MM.1S (cell line): ENCODE measurements around the gene RIBC1.

Source experiments
- DNase-seq: peaks from one replicate; pipeline ENCODE4 v3.0.0-alpha.2; 2015
- H2AFZ ChIP-seq: fragments of 300-600 bp; sonication (generic); 2 replicates; pipeline ENCODE4 v1.6.0; 2016; ENCODE audit warnings: antibody characterized with exemption, low read length
- H3F3A ChIP-seq: fragments of 300-600 bp; sonication (generic); 2 replicates; pipeline ENCODE4 v1.6.1; 2016; ENCODE audit warnings: mild to moderate bottlenecking, antibody characterized with exemption, low read length, moderate library complexity, mixed read lengths; ENCODE audit not compliant: insufficient read depth
- H3K27ac ChIP-seq: fragments of 300-600 bp; sonication (generic); 2 replicates; pipeline ENCODE4 v1.5.1; 2016; ENCODE audit warnings: mild to moderate bottlenecking, low read length
- H3K27me3 ChIP-seq: fragments of 300-600 bp; sonication (generic); replicated peaks from 2 replicates; pipeline ENCODE4 v1.6.0; 2016; ENCODE audit warnings: low read length; ENCODE audit not compliant: insufficient read depth
- H3K36me3 ChIP-seq: fragments of 300-600 bp; sonication (generic); replicated peaks from 2 replicates; pipeline ENCODE4 v1.6.1; 2016; ENCODE audit warnings: mild to moderate bottlenecking, low read length, mixed read lengths; ENCODE audit not compliant: insufficient read depth
- H3K4me1 ChIP-seq: fragments of 300-600 bp; sonication (generic); 2 replicates; pipeline ENCODE4 v1.6.1; 2016; ENCODE audit warnings: low read length, mixed read lengths
- H3K4me2 ChIP-seq: fragments of 300-600 bp; sonication (generic); 2 replicates; pipeline ENCODE4 v1.6.0; 2016; ENCODE audit warnings: low read depth, low read length
- H3K4me3 ChIP-seq: fragments of 300-600 bp; sonication (generic); 2 replicates; pipeline ENCODE4 v1.5.1; 2016; ENCODE audit warnings: low read length, mixed read lengths
- H3K79me2 ChIP-seq: fragments of 300-600 bp; sonication (generic); 2 replicates; pipeline ENCODE4 v1.6.1; 2016; ENCODE audit warnings: mixed run types, low read length, mixed read lengths
- H3K9ac ChIP-seq: fragments of 300-600 bp; sonication (generic); 2 replicates; pipeline ENCODE4 v1.6.1; 2016; ENCODE audit warnings: low read length, mixed read lengths
- H3K9me2 ChIP-seq: fragments of 300-600 bp; sonication (generic); replicated peaks from 2 replicates; pipeline ENCODE4 v1.6.1; 2016; ENCODE audit warnings: mild to moderate bottlenecking, low read length, mixed read lengths; ENCODE audit not compliant: insufficient read depth
- H3K9me3 ChIP-seq: fragments of 300-600 bp; sonication (generic); replicated peaks from 2 replicates; pipeline ENCODE4 v1.6.1; 2016; ENCODE audit warnings: mild to moderate bottlenecking, low read length, mixed read lengths; ENCODE audit not compliant: insufficient read depth
- H4K20me1 ChIP-seq: fragments of 300-600 bp; sonication (generic); 2 replicates; pipeline ENCODE4 v1.6.1; 2016; ENCODE audit warnings: mild to moderate bottlenecking, low read length, moderate library complexity, mixed read lengths; ENCODE audit not compliant: insufficient read depth
- EZH2 ChIP-seq: fragments of 300-600 bp; sonication (generic); optimal IDR thresholded peaks from 2 replicates; pipeline ENCODE3; 2017; ENCODE audit warnings: low read depth, mild to moderate bottlenecking, antibody characterized with exemption, low read length, mixed read lengths
- EZH2phosphoT487 ChIP-seq: fragments of 300-600 bp; sonication (generic); IDR thresholded peaks from 2 replicates; pipeline ENCODE4 v1.6.1; 2018; ENCODE audit warnings: antibody characterized with exemption, low read length
- TF ChIP-seq, protein P1 (sequence below): fragments of 300-600 bp; sonication (generic); IDR thresholded peaks from 2 replicates; pipeline ENCODE4 v1.5.1; 2016; ENCODE audit warnings: antibody characterized with exemption, low read length, mixed read lengths

Gene RIBC1

DNA sequence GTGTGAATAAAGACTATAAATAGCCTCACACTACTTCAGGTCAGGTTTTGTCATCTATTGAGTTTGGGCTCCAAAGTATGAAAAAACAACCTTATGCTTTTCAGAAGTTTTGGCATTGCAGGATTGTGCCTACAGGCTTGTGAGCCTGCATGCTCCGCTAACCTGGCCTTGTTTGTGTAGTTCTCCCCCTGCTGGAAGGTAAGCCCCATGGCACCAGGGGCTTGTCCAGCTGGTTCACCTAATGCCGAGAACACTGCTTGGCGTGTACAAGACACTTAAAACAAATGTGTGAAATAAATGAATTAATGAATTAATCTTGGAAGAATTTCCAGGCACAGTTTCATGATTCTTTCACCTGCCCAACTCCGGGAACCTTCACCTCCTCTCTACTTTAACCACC lies 13.3 kb downstream of the RIBC1 start:
- H3F3A ChIP-seq: no peaks in the 10 kb centered on the region
- no peak overlapping the region for H3K4me3 ChIP-seq
- H3K4me2 ChIP-seq: no peak overlapping the region
- no peak overlapping the region for H3K9ac ChIP-seq
- no peak overlapping the region for H3K27ac ChIP-seq
- H3K27me3 ChIP-seq: no peaks in the 10 kb centered on the region
- H2AFZ ChIP-seq: no peak overlapping the region
- TF ChIP-seq EZH2phosphoT487: no peak
- TF ChIP-seq, protein P1, sequence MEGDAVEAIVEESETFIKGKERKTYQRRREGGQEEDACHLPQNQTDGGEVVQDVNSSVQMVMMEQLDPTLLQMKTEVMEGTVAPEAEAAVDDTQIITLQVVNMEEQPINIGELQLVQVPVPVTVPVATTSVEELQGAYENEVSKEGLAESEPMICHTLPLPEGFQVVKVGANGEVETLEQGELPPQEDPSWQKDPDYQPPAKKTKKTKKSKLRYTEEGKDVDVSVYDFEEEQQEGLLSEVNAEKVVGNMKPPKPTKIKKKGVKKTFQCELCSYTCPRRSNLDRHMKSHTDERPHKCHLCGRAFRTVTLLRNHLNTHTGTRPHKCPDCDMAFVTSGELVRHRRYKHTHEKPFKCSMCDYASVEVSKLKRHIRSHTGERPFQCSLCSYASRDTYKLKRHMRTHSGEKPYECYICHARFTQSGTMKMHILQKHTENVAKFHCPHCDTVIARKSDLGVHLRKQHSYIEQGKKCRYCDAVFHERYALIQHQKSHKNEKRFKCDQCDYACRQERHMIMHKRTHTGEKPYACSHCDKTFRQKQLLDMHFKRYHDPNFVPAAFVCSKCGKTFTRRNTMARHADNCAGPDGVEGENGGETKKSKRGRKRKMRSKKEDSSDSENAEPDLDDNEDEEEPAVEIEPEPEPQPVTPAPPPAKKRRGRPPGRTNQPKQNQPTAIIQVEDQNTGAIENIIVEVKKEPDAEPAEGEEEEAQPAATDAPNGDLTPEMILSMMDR: peak; percentile 79
- H3K36me3 ChIP-seq: no peaks in the 10 kb centered on the region
- H3K79me2 ChIP-seq: peaks cover 11% of the 10 kb centered on the region
- H3K9me3 ChIP-seq: no peaks in the 10 kb centered on the region
- no peaks in the 10 kb centered on the region for H4K20me1 ChIP-seq
- H3K4me1 ChIP-seq: no peaks in the 10 kb centered on the region
- no peaks in the 10 kb centered on the region for H3K9me2 ChIP-seq
- peak; percentile 78 for DNase-seq

DNA sequence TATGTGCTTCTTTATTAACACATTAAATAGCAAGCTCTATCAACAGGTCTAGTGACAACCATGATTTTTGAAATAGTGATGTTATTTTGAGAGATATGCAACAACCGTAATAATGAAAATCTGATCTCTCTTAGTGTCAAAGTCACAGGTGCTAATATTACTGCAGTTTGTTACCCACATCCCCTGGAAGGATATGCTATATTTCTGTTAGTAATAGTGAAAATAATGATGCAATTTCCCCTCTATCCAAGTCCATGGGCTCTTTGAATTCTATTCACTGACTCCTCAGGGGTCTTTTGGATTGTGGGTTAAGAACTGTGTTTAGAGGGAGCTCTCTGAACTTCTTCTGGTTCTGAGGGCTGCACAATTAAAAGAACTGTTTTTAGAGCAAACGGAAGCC lies 14.5 kb downstream of the RIBC1 start:
- Histone ChIP-seq H3K4me2 (no peak overlapping the region), H4K20me1 (no peaks in the 10 kb centered on the region), H3F3A (no peaks in the 10 kb centered on the region), H3K9me3 (no peaks in the 10 kb centered on the region), H3K4me1 (0 out of 2 replicates have a peak, but pooled peaks cover under 1% of the 10 kb centered on the region), H3K36me3 (no peaks in the 10 kb centered on the region), H3K27me3 (no peaks in the 10 kb centered on the region), H3K9me2 (no peaks in the 10 kb centered on the region), H3K79me2 (peaks cover 11% of the 10 kb centered on the region), H3K4me3 (no peak overlapping the region), H3K27ac (no peak overlapping the region), H3K9ac (no peak overlapping the region), H2AFZ (no peak overlapping the region)
- TF ChIP-seq, protein P1: no peak
- TF ChIP-seq EZH2phosphoT487: no peak
- DNase-seq: no peak

DNA sequence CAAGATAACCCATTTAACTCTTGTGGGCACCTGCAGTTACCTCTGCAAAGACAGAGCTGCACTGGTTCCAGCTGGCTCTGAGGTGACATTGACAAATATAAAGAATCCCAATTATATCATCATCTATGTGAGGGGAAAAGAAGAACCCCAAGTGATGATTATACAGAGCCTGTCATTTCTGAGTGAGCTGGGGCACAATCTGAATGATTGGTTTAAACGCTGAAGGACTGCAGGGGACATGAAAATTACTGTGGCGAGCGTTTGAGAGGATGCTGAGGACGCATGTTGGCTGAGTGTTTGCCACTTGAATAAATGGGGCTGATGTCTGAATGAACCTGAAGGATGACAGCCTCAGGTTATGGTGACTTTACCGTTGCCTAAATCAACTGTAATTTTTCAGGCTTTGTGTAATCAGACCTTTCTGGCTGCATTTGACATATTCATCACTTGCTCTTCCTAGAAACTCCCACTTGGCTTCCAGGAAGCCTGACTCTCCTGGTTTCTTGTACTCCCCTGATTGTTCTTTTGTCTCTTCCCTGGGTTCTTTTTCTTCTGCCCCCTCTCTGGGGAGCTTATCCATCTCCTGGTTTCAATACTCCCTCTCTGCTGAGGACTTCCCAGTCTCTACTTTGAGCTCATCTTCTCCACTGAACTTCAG lies 15.6 kb downstream of the RIBC1 start:
- Histone ChIP-seq H4K20me1 (no peaks in the 10 kb centered on the region), H3K9ac (no peak overlapping the region), H3K27ac (no peak overlapping the region), H2AFZ (no peak overlapping the region), H3K36me3 (no peaks in the 10 kb centered on the region), H3K27me3 (no peaks in the 10 kb centered on the region), H3K4me1 (0 out of 2 replicates have a peak, but pooled peaks cover 3% of the 10 kb centered on the region), H3K4me3 (no peak overlapping the region), H3K9me3 (no peaks in the 10 kb centered on the region), H3F3A (no peaks in the 10 kb centered on the region), H3K79me2 (peaks cover 8% of the 10 kb centered on the region), H3K4me2 (no peak overlapping the region), H3K9me2 (no peaks in the 10 kb centered on the region)
- TF ChIP-seq EZH2 (no peak), EZH2phosphoT487 (no peak)
- TF ChIP-seq, protein P1: no peak
- DNase-seq: no peak
